ENCODE measurements around the gene GRIFIN.

DNA sequence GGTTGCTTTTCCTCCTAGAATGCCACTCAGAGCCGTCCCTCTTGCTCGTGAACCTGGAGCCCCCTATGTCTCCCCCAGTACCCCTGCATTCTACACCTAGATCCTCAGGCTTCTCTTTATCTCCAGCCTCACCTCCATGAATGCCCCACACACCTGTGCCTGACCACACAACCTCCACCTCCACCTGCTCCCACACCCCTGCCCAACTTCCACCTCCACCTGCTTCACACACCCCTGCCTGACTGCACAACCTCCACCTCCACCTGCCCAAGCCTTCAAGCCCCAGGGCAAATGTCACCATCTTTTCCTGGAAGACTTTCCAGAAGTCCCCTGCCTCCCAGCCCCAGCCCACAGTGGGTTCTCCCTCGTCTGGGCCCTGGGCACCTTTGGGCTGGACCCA, 36.5 kb upstream of the GRIFIN start:
- TF ChIP-seq, protein P1, sequence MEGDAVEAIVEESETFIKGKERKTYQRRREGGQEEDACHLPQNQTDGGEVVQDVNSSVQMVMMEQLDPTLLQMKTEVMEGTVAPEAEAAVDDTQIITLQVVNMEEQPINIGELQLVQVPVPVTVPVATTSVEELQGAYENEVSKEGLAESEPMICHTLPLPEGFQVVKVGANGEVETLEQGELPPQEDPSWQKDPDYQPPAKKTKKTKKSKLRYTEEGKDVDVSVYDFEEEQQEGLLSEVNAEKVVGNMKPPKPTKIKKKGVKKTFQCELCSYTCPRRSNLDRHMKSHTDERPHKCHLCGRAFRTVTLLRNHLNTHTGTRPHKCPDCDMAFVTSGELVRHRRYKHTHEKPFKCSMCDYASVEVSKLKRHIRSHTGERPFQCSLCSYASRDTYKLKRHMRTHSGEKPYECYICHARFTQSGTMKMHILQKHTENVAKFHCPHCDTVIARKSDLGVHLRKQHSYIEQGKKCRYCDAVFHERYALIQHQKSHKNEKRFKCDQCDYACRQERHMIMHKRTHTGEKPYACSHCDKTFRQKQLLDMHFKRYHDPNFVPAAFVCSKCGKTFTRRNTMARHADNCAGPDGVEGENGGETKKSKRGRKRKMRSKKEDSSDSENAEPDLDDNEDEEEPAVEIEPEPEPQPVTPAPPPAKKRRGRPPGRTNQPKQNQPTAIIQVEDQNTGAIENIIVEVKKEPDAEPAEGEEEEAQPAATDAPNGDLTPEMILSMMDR (IDR thresholded peaks at IDR 0.05; ENCODE audit: insufficient read depth, low read depth, low read length): no peak
- TF ChIP-seq EZH2 (IDR thresholded peaks at IDR 0.05; ENCODE audit: insufficient read depth, low read length): no peak

All from astrocyte (in vitro differentiated cells and primary cell).